Vagina (tissue), 2 donors: ENCODE data around the gene WWTR1. TPM values are rescaled to one million over a fixed set of nuclear protein-coding genes. Genes with fewer than 3 reads are reported as not detected.

Source experiments
- DNase-seq, 2 donors: peaks; one replicate each; pipeline ENCODE4 v3.0.0-alpha.2; 2017; ENCODE audit errors: extremely low spot score in 2 of 2
- H3K27ac ChIP-seq: fragments of 200-600 bp; sonication (generic); one replicate; pipeline ENCODE4 v1.5.1; 2019
- H3K27me3 ChIP-seq: fragments of 200-600 bp; sonication (generic); one replicate; pipeline ENCODE4 v1.5.1; 2019
- H3K36me3 ChIP-seq, 2 donors: fragments of 200-600 bp; sonication (generic); one replicate each; pipeline ENCODE4 v1.5.1; 2017 to 2019
- H3K4me1 ChIP-seq: fragments of 200-600 bp; sonication (generic); one replicate; pipeline ENCODE4 v1.5.1; 2019
- H3K4me3 ChIP-seq, 2 donors: fragments of 200-600 bp; sonication (generic); 1 replicate in 1 of 2; 2 replicates in 1 of 2; pipeline ENCODE4 v1.5.1; 2016 to 2019
- H3K9me3 ChIP-seq: fragments of 200-600 bp; sonication (generic); one replicate; pipeline ENCODE4 v1.5.1; 2019
- POLR2A ChIP-seq, 2 donors: fragments of 450-650 bp; IDR thresholded peaks; one replicate each; pipeline ENCODE4 v1.6.1; 2017; ENCODE audit warnings: antibody characterized with exemption in 2 of 2, mild to moderate bottlenecking in 2 of 2, moderate library complexity in 2 of 2
- POLR2AphosphoS5 ChIP-seq, 2 donors: sonication (generic); formaldehyde crosslinking; IDR thresholded peaks; one replicate each; pipeline ENCODE4 v1.9.0; 2017; ENCODE audit warnings: antibody characterized with exemption in 2 of 2, mild to moderate bottlenecking in 2 of 2, low read depth in 1 of 2; ENCODE audit not compliant: insufficient read depth in 1 of 2
- intact Hi-C: fragments of 100-400 bp; cut with DNase I; formaldehyde crosslinking; loops from one replicate; pipeline ENCODE4 v1.15.1; 2023
- total RNA-seq: library from RNA; depleted of rRNA; stranded (reverse); fragments of >200 nt; gene quantifications from one replicate; pipeline ENCODE4 v1.2.3, GENCODE V29; 2016
- TF ChIP-seq, protein P1 (sequence below), 3 experiments: fragments of 450-650 bp in 2 of 3; fragments of 200-600 bp in 1 of 3; sonication (generic) in 1 of 3; IDR thresholded peaks; one replicate each; pipeline ENCODE4 v1.5.1; 2017 to 2019; ENCODE audit warnings: antibody characterized with exemption in 3 of 3, mild to moderate bottlenecking in 2 of 3, moderate library complexity in 2 of 3

WWTR1 gene
- total RNA-seq, 1 donor from 2014 or later, result 181 TPM

GRCh38 chr3:149662240-149662887 lies 4.5 kb upstream of the WWTR1 start:
- peaks cover 12% of the 10 kb centered on the region for H3K4me1 ChIP-seq
- H3K9me3 ChIP-seq, result no peaks in the 10 kb centered on the region
- no peak for DNase-seq
- no peaks in the 10 kb centered on the region for H3K27me3 ChIP-seq
- H3K36me3 ChIP-seq, result no peaks in the 10 kb centered on the region
- TF ChIP-seq, protein P1, sequence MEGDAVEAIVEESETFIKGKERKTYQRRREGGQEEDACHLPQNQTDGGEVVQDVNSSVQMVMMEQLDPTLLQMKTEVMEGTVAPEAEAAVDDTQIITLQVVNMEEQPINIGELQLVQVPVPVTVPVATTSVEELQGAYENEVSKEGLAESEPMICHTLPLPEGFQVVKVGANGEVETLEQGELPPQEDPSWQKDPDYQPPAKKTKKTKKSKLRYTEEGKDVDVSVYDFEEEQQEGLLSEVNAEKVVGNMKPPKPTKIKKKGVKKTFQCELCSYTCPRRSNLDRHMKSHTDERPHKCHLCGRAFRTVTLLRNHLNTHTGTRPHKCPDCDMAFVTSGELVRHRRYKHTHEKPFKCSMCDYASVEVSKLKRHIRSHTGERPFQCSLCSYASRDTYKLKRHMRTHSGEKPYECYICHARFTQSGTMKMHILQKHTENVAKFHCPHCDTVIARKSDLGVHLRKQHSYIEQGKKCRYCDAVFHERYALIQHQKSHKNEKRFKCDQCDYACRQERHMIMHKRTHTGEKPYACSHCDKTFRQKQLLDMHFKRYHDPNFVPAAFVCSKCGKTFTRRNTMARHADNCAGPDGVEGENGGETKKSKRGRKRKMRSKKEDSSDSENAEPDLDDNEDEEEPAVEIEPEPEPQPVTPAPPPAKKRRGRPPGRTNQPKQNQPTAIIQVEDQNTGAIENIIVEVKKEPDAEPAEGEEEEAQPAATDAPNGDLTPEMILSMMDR (IDR thresholded peaks at IDR 0.05), result no peak
- TF ChIP-seq POLR2AphosphoS5 (IDR thresholded peaks at IDR 0.05; ENCODE audit: insufficient read depth in 1 of 2, low read depth in 1 of 2), result no peak
- intact Hi-C loops, result no loop called here
- no peak overlapping the region for H3K27ac ChIP-seq
- H3K4me3 ChIP-seq, result no peak overlapping the region

DNA sequence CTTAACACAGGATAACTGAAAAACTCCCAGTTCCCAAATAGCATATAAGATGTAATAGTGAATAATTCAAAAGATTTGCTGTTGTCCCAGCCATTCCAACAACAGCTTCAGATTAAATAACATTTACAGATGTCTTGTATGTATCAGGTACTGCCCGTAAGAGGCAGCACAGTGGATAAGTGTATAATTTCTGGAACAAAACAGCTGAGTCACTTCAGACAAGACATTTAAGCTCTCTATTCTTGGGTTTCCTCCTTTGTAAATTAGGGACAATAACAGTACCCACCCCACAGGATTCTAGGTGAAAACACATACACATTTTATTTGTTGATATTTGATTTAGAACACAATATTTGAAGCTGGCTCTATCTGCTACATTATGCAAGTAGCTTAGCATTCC lies 2.6 kb upstream of the WWTR1 start:
- Histone ChIP-seq H3K27me3 (no peaks in the 10 kb centered on the region), H3K4me1 (peaks cover 20% of the 10 kb centered on the region), H3K4me3 (no peak overlapping the region), H3K27ac (no peak overlapping the region), H3K36me3 (no peaks in the 10 kb centered on the region), H3K9me3 (no peaks in the 10 kb centered on the region)
- DNase-seq, result no peak
- intact Hi-C loops, result no loop called here
- TF ChIP-seq, protein P1 (IDR thresholded peaks at IDR 0.05), result no peak
- TF ChIP-seq POLR2AphosphoS5 (IDR thresholded peaks at IDR 0.05; ENCODE audit: insufficient read depth in 1 of 2, low read depth in 1 of 2) (no peak), POLR2A (IDR thresholded peaks at IDR 0.05) (no peak)

- DNase-seq, result peak in 1 of 2 donors; percentile 90
Measured at GRCh38 chr3:149658744-149659497, 1.1 kb upstream of the WWTR1 start.

DNA sequence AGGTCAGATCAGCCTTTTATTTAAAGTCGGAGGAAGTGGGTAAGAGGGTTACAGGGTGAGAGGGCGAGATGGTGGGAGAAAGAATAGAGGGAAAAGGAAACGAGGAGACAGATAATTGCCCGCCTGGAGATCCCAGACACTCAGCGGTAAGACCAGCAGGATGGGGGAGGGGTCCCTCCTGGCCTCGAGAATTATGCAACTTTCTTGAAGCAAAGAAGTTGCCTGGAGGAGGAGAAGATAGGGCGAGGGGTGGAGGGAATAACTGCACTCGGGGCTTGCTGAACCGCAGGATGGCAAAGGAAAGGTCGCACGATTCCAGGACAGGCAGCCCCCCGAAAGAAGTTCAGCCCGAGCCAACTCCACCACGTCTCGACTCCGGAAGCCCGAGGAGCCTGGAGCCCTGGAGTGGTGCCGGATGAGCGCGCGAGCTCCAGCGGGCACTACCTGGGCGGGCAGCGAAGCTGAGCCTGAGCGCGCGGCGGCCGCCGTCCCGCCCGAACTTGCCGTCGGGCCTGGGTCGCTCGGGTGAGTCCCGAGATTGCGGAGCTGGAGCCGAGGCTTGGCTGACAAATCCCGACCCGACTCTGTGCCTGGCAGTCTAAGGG lies 402 bp downstream of the WWTR1 start:
- Histone ChIP-seq H3K4me3 (peak overlapping the region; percentile 86 to 92), H3K36me3 (no peaks in the 10 kb centered on the region), H3K9me3 (no peaks in the 10 kb centered on the region), H3K27ac (peak overlapping the region; percentile 99), H3K4me1 (peaks cover 49% of the 10 kb centered on the region), H3K27me3 (no peaks in the 10 kb centered on the region)
- peak in 1 of 2 donors; percentile 90 for DNase-seq
- intact Hi-C loops, result loop anchor here (5.0 kb wide), 2 partner anchors 80 to 125 kb away; no protein-coding TSS in a partner anchor
- TF ChIP-seq, protein P1 (IDR thresholded peaks at IDR 0.05), result no peak
- TF ChIP-seq POLR2AphosphoS5 (IDR thresholded peaks at IDR 0.05; ENCODE audit: insufficient read depth in 1 of 2, low read depth in 1 of 2) (no peak), POLR2A (IDR thresholded peaks at IDR 0.05) (no peak)

More at GRCh38 chr3:149658744-149659497, 1.1 kb upstream of the WWTR1 start:
- no peaks in the 10 kb centered on the region for H3K9me3 ChIP-seq
- intact Hi-C loops, result loop anchor here (5.0 kb wide), 2 partner anchors 82 to 127 kb away; no protein-coding TSS in a partner anchor
- TF ChIP-seq POLR2AphosphoS5 (IDR thresholded peaks at IDR 0.05; ENCODE audit: insufficient read depth in 1 of 2, low read depth in 1 of 2) (no peak), POLR2A (IDR thresholded peaks at IDR 0.05) (no peak)
- peak overlapping the region; percentile 86 to 92 for H3K4me3 ChIP-seq
- no peaks in the 10 kb centered on the region for H3K36me3 ChIP-seq
- H3K4me1 ChIP-seq, result peaks cover 35% of the 10 kb centered on the region
- peak overlapping the region; percentile 99 for H3K27ac ChIP-seq
- no peaks in the 10 kb centered on the region for H3K27me3 ChIP-seq

DNA sequence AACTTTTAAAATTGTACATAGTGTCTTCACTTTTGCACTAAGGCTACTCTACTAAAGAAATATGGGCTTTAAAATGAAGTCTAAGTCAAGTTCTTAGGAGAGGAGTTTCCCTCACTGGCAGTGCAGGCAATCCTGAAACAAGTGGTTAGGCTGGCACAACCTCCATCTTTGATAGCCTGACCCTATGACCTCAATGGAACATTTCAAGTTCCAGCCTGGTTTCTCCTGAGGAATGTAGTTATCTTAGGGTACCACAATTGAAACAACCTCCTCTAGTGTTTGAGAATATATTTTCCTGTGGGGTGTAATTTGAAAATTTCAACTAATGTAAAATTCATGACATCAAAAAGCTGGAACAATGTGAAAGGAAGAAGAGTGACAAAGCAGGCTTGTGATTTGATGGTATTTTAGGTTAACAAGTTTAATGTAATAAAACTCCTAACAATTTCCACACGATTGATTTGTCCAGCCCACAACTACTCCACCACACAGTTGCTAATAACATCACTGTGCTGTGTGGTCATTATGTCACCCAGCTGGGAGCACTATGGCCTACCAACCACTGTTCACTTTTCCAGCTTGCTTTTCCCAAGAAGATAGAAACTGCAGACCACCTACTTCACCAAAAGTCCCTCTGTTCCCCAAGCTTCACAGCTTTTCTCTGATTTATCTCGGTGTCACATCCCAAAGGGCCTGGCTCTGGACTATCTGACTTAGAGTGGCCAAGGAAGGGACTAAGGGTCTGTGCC lies 1.8 kb downstream of the WWTR1 start:
- Histone ChIP-seq H3K27ac (peak overlapping the region; percentile 99), H3K9me3 (no peaks in the 10 kb centered on the region), H3K27me3 (no peaks in the 10 kb centered on the region), H3K4me3 (peak overlapping the region; percentile 86 to 92), H3K4me1 (peaks cover 57% of the 10 kb centered on the region), H3K36me3 (no peaks in the 10 kb centered on the region)
- no peak for TF ChIP-seq POLR2AphosphoS5 (IDR thresholded peaks at IDR 0.05; ENCODE audit: insufficient read depth in 1 of 2, low read depth in 1 of 2)
- TF ChIP-seq, protein P1 (IDR thresholded peaks at IDR 0.05), result no peak
- no peak for TF ChIP-seq POLR2A (IDR thresholded peaks at IDR 0.05)
- DNase-seq, result no peak
- intact Hi-C loops, result loop anchor here (5.0 kb wide), 2 partner anchors 79 to 124 kb away; no protein-coding TSS in a partner anchor
